H9 (cell line): ENCODE measurements around the gene FBXL20. TPM values are rescaled to one million over a fixed set of nuclear protein-coding genes. Genes with fewer than 3 reads are reported as not detected.

Experiments
- DNase-seq: peaks from one replicate; pipeline ENCODE4 v3.0.0-alpha.2; 2017
- H2AFZ ChIP-seq: one replicate; pipeline ENCODE4 v1.6.1; 2013; ENCODE audit warnings: mild to moderate bottlenecking, low read length, control low read depth, moderate library complexity
- H2AK5ac ChIP-seq: 2 replicates; pipeline ENCODE4 v1.6.1; 2013; ENCODE audit warnings: low read length, control low read depth, mixed read lengths; ENCODE audit not compliant: insufficient read length
- H2BK120ac ChIP-seq: one replicate; pipeline ENCODE4 v1.6.1; 2013; ENCODE audit warnings: low read depth, mild to moderate bottlenecking, low read length, control low read depth, inconsistent platforms; ENCODE audit not compliant: poor library complexity, severe bottlenecking
- H2BK12ac ChIP-seq: 2 replicates; pipeline ENCODE4 v1.6.1; 2013; ENCODE audit warnings: low read length, control low read depth, mixed read lengths, low read depth; ENCODE audit not compliant: insufficient read length
- H2BK15ac ChIP-seq: 2 replicates; pipeline ENCODE4 v1.6.1; 2013; ENCODE audit warnings: low read depth, low read length, control low read depth
- H2BK20ac ChIP-seq: one replicate; pipeline ENCODE4 v1.6.1; 2013; ENCODE audit warnings: low read depth, mild to moderate bottlenecking, low read length, control low read depth, inconsistent platforms; ENCODE audit not compliant: poor library complexity, severe bottlenecking
- H2BK5ac ChIP-seq: 2 replicates; pipeline ENCODE4 v1.6.1; 2013; ENCODE audit warnings: low read length, control low read depth, mixed read lengths; ENCODE audit not compliant: insufficient read length
- H3K14ac ChIP-seq: 2 replicates; pipeline ENCODE4 v1.6.1; 2013; ENCODE audit warnings: low read length, control low read depth; ENCODE audit not compliant: insufficient read depth
- H3K18ac ChIP-seq: 2 replicates; pipeline ENCODE4 v1.6.1; 2013; ENCODE audit warnings: low read depth, mild to moderate bottlenecking, mixed read lengths, low read length, control low read depth; ENCODE audit not compliant: insufficient read length
- H3K23ac ChIP-seq: 2 replicates; pipeline ENCODE4 v1.6.1; 2013; ENCODE audit warnings: low read length, control low read depth, mixed read lengths, low read depth; ENCODE audit not compliant: insufficient read length
- H3K23me2 ChIP-seq: 2 replicates; pipeline ENCODE4 v1.6.1; 2013; ENCODE audit warnings: low read depth, mild to moderate bottlenecking, mixed read lengths, low read length, control low read depth; ENCODE audit not compliant: insufficient read length, poor library complexity, severe bottlenecking
- H3K27ac ChIP-seq: 2 replicates; pipeline ENCODE4 v1.5.1; 2013; ENCODE audit warnings: low read length, control low read depth, mixed read lengths, low read depth; ENCODE audit not compliant: insufficient read length
- H3K27me3 ChIP-seq: 2 replicates; pipeline ENCODE4 v1.6.1; 2013; ENCODE audit warnings: low read length, control low read depth, inconsistent platforms; ENCODE audit not compliant: insufficient read depth
- H3K4ac ChIP-seq: 2 replicates; pipeline ENCODE4 v1.6.1; 2013; ENCODE audit warnings: low read depth, mild to moderate bottlenecking, control low read depth, inconsistent platforms, low read length, moderate library complexity
- H3K4me1 ChIP-seq: 2 replicates; pipeline ENCODE4 v1.6.1; 2013; ENCODE audit warnings: low read length, control low read depth, inconsistent platforms; ENCODE audit not compliant: insufficient read depth
- H3K4me2 ChIP-seq: 2 replicates; pipeline ENCODE4 v1.6.1; 2013; ENCODE audit warnings: low read length, control low read depth, mixed read lengths; ENCODE audit not compliant: insufficient read length, insufficient read depth
- H3K56ac ChIP-seq: 2 replicates; pipeline ENCODE4 v1.6.1; 2013; ENCODE audit warnings: low read depth, mild to moderate bottlenecking, mixed read lengths, low read length, control low read depth; ENCODE audit not compliant: insufficient read length
- H3K79me1 ChIP-seq: 2 replicates; pipeline ENCODE4 v1.6.1; 2013; ENCODE audit warnings: low read depth, mild to moderate bottlenecking, moderate library complexity, low read length, control low read depth, inconsistent platforms; ENCODE audit not compliant: insufficient read depth, poor library complexity, severe bottlenecking
- H3K79me2 ChIP-seq: 2 replicates; pipeline ENCODE4 v1.6.1; 2013; ENCODE audit warnings: low read length, control low read depth, inconsistent platforms; ENCODE audit not compliant: insufficient read depth
- H3K9ac ChIP-seq: 2 replicates; pipeline ENCODE4 v1.6.1; 2013; ENCODE audit warnings: low read length, control low read depth, mixed read lengths; ENCODE audit not compliant: insufficient read length; ENCODE audit errors: extremely low read depth
- H3K9me3 ChIP-seq: one replicate; pipeline ENCODE4 v1.6.1; 2013; ENCODE audit warnings: low read depth, low read length, inconsistent platforms; ENCODE audit not compliant: control insufficient read depth
- H3T11ph ChIP-seq: one replicate; pipeline ENCODE4 v1.6.1; 2013; ENCODE audit warnings: mild to moderate bottlenecking, low read length, control low read depth, inconsistent platforms
- H4K20me1 ChIP-seq: one replicate; pipeline ENCODE4 v1.6.1; 2013; ENCODE audit not compliant: control insufficient read depth, insufficient read length, insufficient read depth
- H4K5ac ChIP-seq: 2 replicates; pipeline ENCODE4 v1.6.1; 2013; ENCODE audit warnings: low read depth, mild to moderate bottlenecking, mixed read lengths, low read length, control low read depth; ENCODE audit not compliant: insufficient read length
- H4K8ac ChIP-seq: replicated peaks from 2 replicates; pipeline ENCODE4 v1.6.1; 2013; ENCODE audit warnings: low read length, control low read depth, mixed read lengths, low read depth; ENCODE audit not compliant: insufficient read length
- H4K91ac ChIP-seq: 2 replicates; pipeline ENCODE4 v1.6.1; 2013; ENCODE audit warnings: low read depth, mild to moderate bottlenecking, moderate library complexity, mixed read lengths, low read length, control low read depth; ENCODE audit not compliant: insufficient read length
- H3K27ac Mint-ChIP-seq, 3 experiments: 2 replicates in 2 of 3; 3 replicates in 1 of 3; pipeline ENCODE4 v1.8.0; 2020 to 2021; ENCODE audit warnings: mixed read lengths in 3 of 3, mild to moderate bottlenecking in 1 of 3, moderate library complexity in 1 of 3
- H3K27me3 Mint-ChIP-seq: 2 replicates; pipeline ENCODE4 v1.8.0; 2021; ENCODE audit warnings: low read depth, mild to moderate bottlenecking, moderate library complexity, mixed read lengths
- H3K36me3 Mint-ChIP-seq, 3 experiments: 2 replicates in 2 of 3; 3 replicates in 1 of 3; pipeline ENCODE4 v1.8.0; 2020 to 2021; ENCODE audit warnings: low read depth in 3 of 3, mixed read lengths in 3 of 3; ENCODE audit not compliant: insufficient read depth in 1 of 3
- H3K4me1 Mint-ChIP-seq, 2 experiments: 2 replicates each; pipeline ENCODE4 v1.8.0; 2020; ENCODE audit warnings: mixed read lengths in 2 of 2
- H3K4me3 Mint-ChIP-seq, 2 experiments: 2 replicates in 1 of 2; 3 replicates in 1 of 2; pipeline ENCODE4 v1.8.0; 2020 to 2021; ENCODE audit warnings: mild to moderate bottlenecking in 2 of 2, mixed read lengths in 2 of 2, moderate library complexity in 1 of 2
- H3K9me3 Mint-ChIP-seq, 2 experiments: 2 replicates in 1 of 2; 3 replicates in 1 of 2; pipeline ENCODE4 v1.8.0; 2020; ENCODE audit warnings: mild to moderate bottlenecking in 2 of 2, mixed read lengths in 2 of 2, moderate library complexity in 1 of 2
- CTCF ChIP-seq: fragments of 200-600 bp; sonication (generic); conservative IDR thresholded peaks from 3 replicates; pipeline ENCODE4 v1.8.0; 2021; ENCODE audit warnings: antibody characterized with exemption, mild to moderate bottlenecking
- WGBS: extraction: QIAGEN DNeasy Blood & Tissue Kit; methylation state at CpG from one replicate; pipeline ENCODE4 v1.1.7; 2013; ENCODE audit warnings: missing lambda C conversion rate, low lambda C conversion rate, mixed read lengths; ENCODE audit not compliant: insufficient read length; ENCODE audit errors: extremely low coverage; 5-methylcytosine and 5-hydroxymethylcytosine counted together
- total RNA-seq: library from RNA; stranded (reverse); gene quantifications from 2 replicates; pipeline ENCODE4 v1.2.1, GENCODE V29; 2021

The FBXL20 gene
- total RNA-seq, 1 experiment from 2014 or later = 18.4 TPM

GRCh38 chr17:39405436-39405835, 4.0 kb upstream of the FBXL20 start:
- Mint-ChIP-seq H3K9me3 (no peaks in the 10 kb centered on the region), H3K4me3 (no peak overlapping the region), H3K27ac (no peak overlapping the region), H3K4me1 (peaks cover 4 to 7% of the 10 kb centered on the region in 2 experiments), H3K36me3 (peaks cover 32 to 36% (median 34%) of the 10 kb centered on the region in 3 experiments), H3K27me3 (no peaks in the 10 kb centered on the region; the same call in 1 of the 2 replicates)
- Histone ChIP-seq H2BK12ac (no peak overlapping the region), H2BK20ac (no peak overlapping the region), H2BK5ac (no peak overlapping the region), H3K56ac (no peak overlapping the region), H3K9me3 (no peaks in the 10 kb centered on the region), H2AFZ (no peak overlapping the region), H3K79me2 (no peaks in the 10 kb centered on the region), H3K23ac (no peak overlapping the region), H4K8ac (no peak overlapping the region), H4K5ac (no peak overlapping the region), H4K91ac (no peak overlapping the region), H3K4me2 (no peak overlapping the region), H2BK120ac (no peak overlapping the region), H3K4ac (no peak overlapping the region), H3K27ac (no peak overlapping the region), H3K23me2 (peaks cover 6% of the 10 kb centered on the region), H3K18ac (no peak overlapping the region), H2BK15ac (no peak overlapping the region), H3K27me3 (no peaks in the 10 kb centered on the region), H4K20me1 (no peaks in the 10 kb centered on the region), H3K79me1 (peaks cover 3% of the 10 kb centered on the region), H2AK5ac (no peak overlapping the region), H3T11ph (no peak overlapping the region), H3K4me1 (no peaks in the 10 kb centered on the region), H3K9ac (no peak overlapping the region), H3K14ac (no peak overlapping the region)
- TF ChIP-seq CTCF = no peak
- DNase-seq = no peak
- WGBS = no CpG with 5 or more reads among the region's 1 CpG
